Transverse colon (tissue), 4 donors: Measurements from ENCODE around the gene GPR156. TPM values are rescaled to one million over a fixed set of nuclear protein-coding genes. Genes with fewer than 3 reads are reported as not detected.

ENCODE experiments used
- DNase-seq: peaks from one replicate; pipeline ENCODE4 v3.0.0-alpha.2; 2019
- H3K27ac ChIP-seq, 4 donors: fragments of 200-600 bp; sonication (generic); 2 replicates each; pipeline ENCODE4 v1.5.1; 2016 to 2018; ENCODE audit warnings: inconsistent platforms in 4 of 4
- H3K27me3 ChIP-seq: fragments of 200-600 bp; sonication (generic); 2 replicates; pipeline ENCODE4 v1.5.1; 2017; ENCODE audit warnings: inconsistent platforms
- H3K36me3 ChIP-seq, 4 donors: fragments of 200-600 bp; sonication (generic); 2 replicates each; pipeline ENCODE4 v1.5.1; 2017 to 2019; ENCODE audit warnings: inconsistent platforms in 4 of 4
- H3K4me1 ChIP-seq, 4 donors: fragments of 200-600 bp; sonication (generic); 2 replicates each; pipeline ENCODE4 v1.5.1; 2017 to 2020; ENCODE audit warnings: inconsistent platforms in 4 of 4
- H3K4me3 ChIP-seq, 4 donors: fragments of 200-600 bp; sonication (generic); 1 replicate in 1 of 4; 2 replicates in 3 of 4; pipeline versions ENCODE4 v1.5.1 to v1.6.1; 2017 to 2019; ENCODE audit warnings: inconsistent platforms in 4 of 4
- H3K9me3 ChIP-seq, 2 donors: fragments of 200-600 bp; sonication (generic); 2 replicates each; pipeline ENCODE4 v1.5.1; 2017 to 2019; ENCODE audit warnings: inconsistent platforms in 2 of 2
- EP300 ChIP-seq: sonication (generic); formaldehyde crosslinking; IDR thresholded peaks from one replicate; pipeline ENCODE4 v1.6.1; 2017; ENCODE audit warnings: antibody characterized with exemption, low read depth
- POLR2A ChIP-seq: fragments of 450-650 bp; IDR thresholded peaks from one replicate; pipeline ENCODE4 v1.6.1; 2016; ENCODE audit warnings: antibody characterized with exemption, mild to moderate bottlenecking, moderate library complexity
- POLR2AphosphoS5 ChIP-seq, 3 donors: sonication (generic); formaldehyde crosslinking; IDR thresholded peaks; one replicate each; pipeline ENCODE4 v1.6.1; 2016; ENCODE audit warnings: antibody characterized with exemption in 3 of 3
- WGBS, 2 donors: methylation state at CpG; one replicate each; pipeline ENCODE4 v1.1.5; 2018; ENCODE audit warnings: low coverage in 1 of 2; 5-methylcytosine and 5-hydroxymethylcytosine counted together
- in situ Hi-C, 4 donors: fragments of 200-750 bp; cut with MboI; loops; one replicate each; pipeline versions ENCODE4 v1.15.0 to v1.15.1; 2017; ENCODE audit warnings: low sequenced_read_pairs in 3 of 4, low pct_ligation_motif_present in 1 of 4, low pct_unique_long_range_greater_than_20kb in 1 of 4
- intact Hi-C: fragments of 100-400 bp; cut with DNase I; formaldehyde crosslinking; loops from one replicate; pipeline ENCODE4 v1.15.1; 2023; ENCODE audit warnings: low total_unique reads
- total RNA-seq, 4 donors: library from RNA; depleted of rRNA; stranded (reverse); fragments of >200 nt; gene quantifications; one replicate each; pipeline ENCODE4 v1.1.0, GENCODE V29; 2016
- TF ChIP-seq, protein P1 (sequence below), 5 experiments: fragments of 200-600 bp in 3 of 5; fragments of 450-650 bp in 2 of 5; sonication (generic) in 3 of 5; IDR thresholded peaks; 1 replicate in 2 of 5; 2 replicates in 3 of 5; pipeline ENCODE4 v1.5.1; 2016 to 2017; ENCODE audit warnings: antibody characterized with exemption in 5 of 5, inconsistent platforms in 3 of 5, mild to moderate bottlenecking in 2 of 5, moderate library complexity in 1 of 5

The GPR156 gene
- total RNA-seq, 4 donors from 2014 or later = 0.27 to 0.48 TPM; not detected in 2

DNA sequence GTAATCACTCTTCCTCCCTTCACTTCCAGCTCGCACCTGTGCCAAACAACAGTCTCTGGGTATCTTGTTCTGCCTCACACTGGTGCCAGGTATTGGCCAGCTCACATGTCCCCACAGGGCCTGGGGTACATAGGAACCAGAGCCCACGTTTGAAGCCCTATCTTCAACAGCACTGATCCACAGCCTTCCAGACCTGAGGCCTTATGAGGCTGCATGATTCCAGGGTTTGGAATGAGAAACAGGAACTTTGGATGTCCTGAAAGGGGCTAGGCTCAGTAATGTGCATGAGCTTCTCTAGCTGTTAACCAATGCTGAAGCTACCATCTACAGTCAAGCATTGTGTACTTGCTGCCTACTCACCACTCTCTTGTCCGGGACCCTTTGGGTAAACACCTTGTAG lies 92.4 kb downstream of the GPR156 start:
- in situ Hi-C loops = loop anchor here in 3 of 4 donors (25.0 kb wide), 1 partner anchor 305 kb away; no protein-coding TSS in a partner anchor
- no peak for DNase-seq
- Histone ChIP-seq H3K36me3 (no peaks in the 10 kb centered on the region), H3K27ac (no peak overlapping the region), H3K27me3 (no peaks in the 10 kb centered on the region), H3K9me3 (no peaks in the 10 kb centered on the region), H3K4me1 (no peaks in the 10 kb centered on the region), H3K4me3 (no peak overlapping the region)
- WGBS, 2 donors = 50 to 88% methylated on average over 1 to 3 of the region's 3 CpGs
- intact Hi-C loops = no loop called here
- TF ChIP-seq POLR2A (no peak), POLR2AphosphoS5 (IDR thresholded peaks at IDR 0.05) (no peak), EP300 (no peak)
- TF ChIP-seq, protein P1, sequence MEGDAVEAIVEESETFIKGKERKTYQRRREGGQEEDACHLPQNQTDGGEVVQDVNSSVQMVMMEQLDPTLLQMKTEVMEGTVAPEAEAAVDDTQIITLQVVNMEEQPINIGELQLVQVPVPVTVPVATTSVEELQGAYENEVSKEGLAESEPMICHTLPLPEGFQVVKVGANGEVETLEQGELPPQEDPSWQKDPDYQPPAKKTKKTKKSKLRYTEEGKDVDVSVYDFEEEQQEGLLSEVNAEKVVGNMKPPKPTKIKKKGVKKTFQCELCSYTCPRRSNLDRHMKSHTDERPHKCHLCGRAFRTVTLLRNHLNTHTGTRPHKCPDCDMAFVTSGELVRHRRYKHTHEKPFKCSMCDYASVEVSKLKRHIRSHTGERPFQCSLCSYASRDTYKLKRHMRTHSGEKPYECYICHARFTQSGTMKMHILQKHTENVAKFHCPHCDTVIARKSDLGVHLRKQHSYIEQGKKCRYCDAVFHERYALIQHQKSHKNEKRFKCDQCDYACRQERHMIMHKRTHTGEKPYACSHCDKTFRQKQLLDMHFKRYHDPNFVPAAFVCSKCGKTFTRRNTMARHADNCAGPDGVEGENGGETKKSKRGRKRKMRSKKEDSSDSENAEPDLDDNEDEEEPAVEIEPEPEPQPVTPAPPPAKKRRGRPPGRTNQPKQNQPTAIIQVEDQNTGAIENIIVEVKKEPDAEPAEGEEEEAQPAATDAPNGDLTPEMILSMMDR (IDR thresholded peaks at IDR 0.05) = no peak

DNA sequence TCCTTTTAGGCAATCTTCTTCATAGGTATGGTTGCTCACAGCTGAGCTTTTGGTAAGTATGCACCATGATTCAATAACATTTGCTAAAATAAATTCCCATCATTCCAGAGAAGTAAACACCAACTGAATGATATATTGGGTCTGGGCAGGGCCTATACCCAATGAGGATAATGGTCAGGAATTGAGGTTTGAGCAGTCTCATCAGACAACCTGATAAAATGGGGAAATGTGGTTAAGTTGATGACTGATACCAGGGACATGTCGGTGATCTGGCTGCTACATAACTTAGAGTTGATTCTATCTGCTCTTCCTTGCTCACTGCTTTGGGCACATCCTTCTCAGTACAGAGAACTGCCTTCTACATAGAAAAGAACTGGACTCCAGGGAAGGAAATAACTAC lies 92.9 kb downstream of the GPR156 start:
- no peak overlapping the region for H3K4me3 ChIP-seq
- intact Hi-C loops = no loop called here
- H3K36me3 ChIP-seq = no peaks in the 10 kb centered on the region
- no peak for DNase-seq
- H3K9me3 ChIP-seq = no peaks in the 10 kb centered on the region
- 60 to 91% methylated on average over 1 of the region's 1 CpG for WGBS, 2 donors
- in situ Hi-C loops = loop anchor here in 3 of 4 donors (25.0 kb wide), 1 partner anchor 305 kb away; no protein-coding TSS in a partner anchor
- H3K27ac ChIP-seq = no peak overlapping the region
- H3K27me3 ChIP-seq = no peaks in the 10 kb centered on the region
- H3K4me1 ChIP-seq = no peaks in the 10 kb centered on the region
- no peak for TF ChIP-seq POLR2A
- TF ChIP-seq EP300 = no peak
- TF ChIP-seq, protein P1 (IDR thresholded peaks at IDR 0.05) = no peak
- TF ChIP-seq POLR2AphosphoS5 (IDR thresholded peaks at IDR 0.05) = no peak

DNA sequence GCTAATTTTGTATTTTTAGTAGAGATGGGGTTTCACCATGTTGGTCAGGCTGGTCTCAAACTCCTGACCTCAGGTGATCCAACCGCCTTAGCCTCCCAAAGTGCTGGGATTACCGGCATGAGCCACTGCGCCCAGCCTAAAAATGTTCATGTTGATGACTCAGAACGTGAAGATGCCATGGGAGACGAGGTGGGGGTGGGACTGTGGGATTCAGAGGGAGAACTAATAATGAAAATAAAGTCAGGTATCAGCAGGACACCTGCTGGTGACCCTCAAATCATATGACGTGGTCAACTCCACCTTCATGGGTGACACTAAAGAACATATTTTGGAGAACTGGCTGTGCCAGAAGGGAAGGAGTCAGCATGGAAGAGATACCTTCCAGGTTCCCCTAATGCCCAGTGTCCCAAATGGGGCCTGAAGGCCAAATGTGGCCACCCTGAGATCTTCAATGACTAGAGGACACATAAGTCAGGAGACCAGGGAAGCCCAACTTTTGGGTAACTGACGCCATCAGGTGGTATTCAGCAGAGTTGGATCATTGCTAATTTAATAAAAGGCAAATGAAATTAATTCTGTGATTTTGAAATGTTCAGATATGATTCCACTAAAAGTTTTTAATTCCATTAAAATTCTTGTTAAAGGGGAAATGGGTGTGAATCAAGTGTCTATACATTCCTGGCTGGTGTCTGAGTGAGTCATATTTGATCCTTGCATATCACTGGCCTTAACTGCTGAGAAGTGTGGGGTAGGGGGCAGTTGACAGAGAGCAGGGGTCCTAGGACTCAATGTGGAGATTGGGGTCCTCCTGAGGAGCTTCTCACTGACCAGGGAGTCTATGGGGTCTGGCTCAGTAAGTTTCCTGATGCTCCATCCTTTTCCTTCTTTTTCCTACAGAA lies 102.2 kb downstream of the GPR156 start:
- no peaks in the 10 kb centered on the region for H3K27me3 ChIP-seq
- WGBS, 2 donors = 75 to 77% methylated on average over 4 to 7 of the region's 7 CpGs
- H3K36me3 ChIP-seq = no peaks in the 10 kb centered on the region
- no peak for DNase-seq
- intact Hi-C loops = no loop called here
- TF ChIP-seq EP300 (no peak), POLR2A (no peak)
- TF ChIP-seq, protein P1 (IDR thresholded peaks at IDR 0.05) = peak in 4 of 5 experiments; percentile 11 to 28 (median 24)
- H3K4me3 ChIP-seq = no peak overlapping the region
- H3K9me3 ChIP-seq = no peaks in the 10 kb centered on the region
- in situ Hi-C loops = loop anchor here (10.0 to 25.0 kb wide), 2 partner anchors 288 to 296 kb away; no protein-coding TSS in a partner anchor
- H3K27ac ChIP-seq = no peak overlapping the region
- no peaks in the 10 kb centered on the region for H3K4me1 ChIP-seq

DNA sequence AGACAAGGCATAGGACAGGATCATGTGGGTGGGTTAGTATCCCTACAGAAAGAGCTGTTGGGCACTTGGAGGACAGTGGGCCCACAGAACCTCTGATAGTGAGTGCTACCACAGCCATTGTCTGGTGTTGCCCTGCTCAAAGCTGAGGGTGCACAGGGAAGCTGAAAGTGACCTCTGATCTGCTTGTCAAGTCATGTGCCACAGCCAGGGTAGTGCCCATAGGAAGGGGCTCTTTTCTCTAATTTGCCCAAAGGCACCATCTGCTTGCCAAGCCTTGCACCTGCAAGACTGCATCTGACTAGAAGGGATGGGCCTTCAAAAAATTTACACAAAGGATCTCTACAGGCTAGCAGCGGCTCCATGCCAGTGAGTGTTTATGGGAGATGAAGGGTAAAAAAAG lies 103.4 kb downstream of the GPR156 start:
- in situ Hi-C loops (loop anchor here (10.0 to 25.0 kb wide), 2 partner anchors 287 to 294 kb away; no protein-coding TSS in a partner anchor), intact Hi-C loops (no loop called here)
- H3K4me3 ChIP-seq = no peak overlapping the region
- no peak for DNase-seq
- H3K9me3 ChIP-seq = no peaks in the 10 kb centered on the region
- no peaks in the 10 kb centered on the region for H3K36me3 ChIP-seq
- TF ChIP-seq POLR2A = no peak
- TF ChIP-seq, protein P1 (IDR thresholded peaks at IDR 0.05) = no peak
- no peak for TF ChIP-seq POLR2AphosphoS5 (IDR thresholded peaks at IDR 0.05)
- TF ChIP-seq EP300 = no peak
- H3K27ac ChIP-seq = no peak overlapping the region
- peaks cover 0 to 10% (median 0%) of the 10 kb centered on the region in 4 donors for H3K4me1 ChIP-seq
- no peaks in the 10 kb centered on the region for H3K27me3 ChIP-seq
- 90 to 100% methylated on average over 1 of the region's 1 CpG for WGBS, 2 donors
